Immature natural killer cell (primary cell): ENCODE results near the gene PCSK6. TPM values are rescaled to one million over a fixed set of nuclear protein-coding genes. Genes with fewer than 3 reads are reported as not detected.
"Not testable (repeated sequence)": the region's sequence is repeated elsewhere in the genome, so short reads cannot be mapped to it uniquely, and the experiment has no call there.

Experiments
- DNase-seq, 3 donors: peaks; one replicate each; pipeline ENCODE4 v3.0.0; 2022; ENCODE audit warnings: mixed read lengths in 1 of 3
- H3K27ac Mint-ChIP-seq, 6 donors: one replicate each; pipeline ENCODE4 v1.8.0; 2020; ENCODE audit warnings: mixed read lengths in 6 of 6, mild to moderate bottlenecking in 5 of 6, inconsistent platforms in 4 of 6, moderate library complexity in 3 of 6
- H3K27me3 Mint-ChIP-seq, 3 donors: one replicate each; pipeline ENCODE4 v1.8.0; 2020 to 2021; ENCODE audit warnings: low read depth in 3 of 3, mild to moderate bottlenecking in 3 of 3, mixed read lengths in 3 of 3, moderate library complexity in 3 of 3, inconsistent platforms in 1 of 3
- H3K36me3 Mint-ChIP-seq, 3 donors: one replicate each; pipeline ENCODE4 v1.8.0; 2020; ENCODE audit warnings: mixed read lengths in 3 of 3, inconsistent platforms in 2 of 3, mild to moderate bottlenecking in 2 of 3
- H3K4me1 Mint-ChIP-seq, 2 donors: one replicate each; pipeline ENCODE4 v1.8.0; 2020; ENCODE audit warnings: inconsistent platforms in 2 of 2, mild to moderate bottlenecking in 2 of 2, mixed read lengths in 2 of 2, moderate library complexity in 1 of 2
- H3K4me3 Mint-ChIP-seq, 5 donors: one replicate each; pipeline ENCODE4 v1.8.0; 2020; ENCODE audit warnings: mild to moderate bottlenecking in 5 of 5, mixed read lengths in 5 of 5, inconsistent platforms in 3 of 5, moderate library complexity in 3 of 5
- H3K9me3 Mint-ChIP-seq, 6 donors: one replicate each; pipeline ENCODE4 v1.8.0; 2020; ENCODE audit warnings: mild to moderate bottlenecking in 6 of 6, mixed read lengths in 6 of 6, inconsistent platforms in 4 of 6, moderate library complexity in 3 of 6
- polyA plus RNA-seq, 3 donors: library from polyadenylated mRNA; unstranded; fragments of 300-500 nt; fragmentation: Illumina TruSeq; gene quantifications; one replicate each; pipeline ENCODE4 v1.2.3, GENCODE V29; 2021

The PCSK6 gene
- polyA plus RNA-seq, 3 donors from 2014 or later: 1.7 to 3.0 TPM; not detected in 1

DNA sequence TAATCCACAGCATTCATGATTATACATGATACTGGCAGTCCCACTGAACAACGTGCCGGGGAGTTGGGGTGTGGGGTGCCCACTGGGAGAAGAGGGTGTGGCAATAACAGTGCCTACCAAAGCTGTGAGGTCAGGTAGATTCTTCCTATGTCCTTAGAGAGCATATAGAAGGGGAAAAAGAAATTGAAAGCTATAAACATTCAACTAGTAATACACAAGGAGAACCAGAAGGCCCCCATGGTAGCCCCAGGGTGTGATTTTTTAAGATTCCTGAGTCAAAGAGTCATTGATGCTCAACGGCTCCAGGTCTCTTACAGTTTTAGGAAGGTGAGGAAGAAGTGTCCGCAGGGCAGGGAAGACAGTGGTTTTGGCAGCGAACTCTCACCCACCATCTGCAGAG lies 25.8 kb downstream of the PCSK6 start:
- H3K27ac Mint-ChIP-seq, H3K4me3 Mint-ChIP-seq, DNase-seq, H3K4me1 Mint-ChIP-seq, H3K36me3 Mint-ChIP-seq, H3K9me3 Mint-ChIP-seq: not testable (repeated sequence)
- peaks cover 2 to 12% (median 6%) of the 10 kb centered on the region in 3 donors for H3K27me3 Mint-ChIP-seq

DNA sequence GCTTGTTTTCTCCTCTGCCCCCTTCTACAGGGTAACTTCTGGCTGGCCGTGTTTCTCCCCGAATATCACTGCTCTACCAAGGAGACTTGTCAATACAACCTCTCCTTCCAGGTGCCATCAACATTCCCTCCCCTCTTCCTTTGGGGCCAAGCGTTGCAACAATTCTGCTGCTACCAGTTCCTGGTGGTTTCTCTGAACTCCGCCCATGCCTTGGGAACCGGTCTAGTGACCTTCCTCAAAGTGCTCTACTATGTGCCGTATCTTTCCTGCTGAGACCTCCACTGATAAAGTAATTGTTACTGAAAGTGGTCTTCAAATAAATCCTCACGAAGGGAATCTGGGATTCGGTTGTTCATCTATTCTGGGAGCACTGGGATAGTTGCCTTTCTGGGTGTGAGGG lies 26.2 kb downstream of the PCSK6 start:
- peaks cover 0 to 3% (median 0%) of the 10 kb centered on the region in 6 donors for H3K9me3 Mint-ChIP-seq
- no peak overlapping the region for H3K27ac Mint-ChIP-seq
- peaks cover 2 to 12% (median 7%) of the 10 kb centered on the region in 3 donors for H3K27me3 Mint-ChIP-seq
- no peak overlapping the region for H3K4me3 Mint-ChIP-seq
- H3K36me3 Mint-ChIP-seq: peaks cover 0 to 4% (median 0%) of the 10 kb centered on the region in 3 donors
- DNase-seq: no peak
- H3K4me1 Mint-ChIP-seq: no peaks in the 10 kb centered on the region

- Mint-ChIP-seq H3K4me1 (no peaks in the 10 kb centered on the region), H3K9me3 (peaks cover 0 to 1% (median 0%) of the 10 kb centered on the region in 6 donors), H3K4me3 (no peak overlapping the region), H3K36me3 (peaks cover 0 to 4% (median 0%) of the 10 kb centered on the region in 3 donors), H3K27ac (no peak overlapping the region), H3K27me3 (peaks cover 2 to 9% (median 7%) of the 10 kb centered on the region in 3 donors)
- no peak for DNase-seq
Measured at GRCh38 chr15:101461097-101461496, 28.4 kb downstream of the PCSK6 start.

GRCh38 chr15:101459579-101460300 lies 29.8 kb downstream of the PCSK6 start:
- Mint-ChIP-seq H3K4me1 (no peaks in the 10 kb centered on the region), H3K36me3 (peaks cover 0 to 4% (median 0%) of the 10 kb centered on the region in 3 donors), H3K4me3 (no peak overlapping the region), H3K27ac (no peak overlapping the region), H3K9me3 (peaks cover 0 to 1% (median 0%) of the 10 kb centered on the region in 6 donors), H3K27me3 (peaks cover under 1 to 10% (median 7%) of the 10 kb centered on the region in 3 donors)
- no peak for DNase-seq

DNA sequence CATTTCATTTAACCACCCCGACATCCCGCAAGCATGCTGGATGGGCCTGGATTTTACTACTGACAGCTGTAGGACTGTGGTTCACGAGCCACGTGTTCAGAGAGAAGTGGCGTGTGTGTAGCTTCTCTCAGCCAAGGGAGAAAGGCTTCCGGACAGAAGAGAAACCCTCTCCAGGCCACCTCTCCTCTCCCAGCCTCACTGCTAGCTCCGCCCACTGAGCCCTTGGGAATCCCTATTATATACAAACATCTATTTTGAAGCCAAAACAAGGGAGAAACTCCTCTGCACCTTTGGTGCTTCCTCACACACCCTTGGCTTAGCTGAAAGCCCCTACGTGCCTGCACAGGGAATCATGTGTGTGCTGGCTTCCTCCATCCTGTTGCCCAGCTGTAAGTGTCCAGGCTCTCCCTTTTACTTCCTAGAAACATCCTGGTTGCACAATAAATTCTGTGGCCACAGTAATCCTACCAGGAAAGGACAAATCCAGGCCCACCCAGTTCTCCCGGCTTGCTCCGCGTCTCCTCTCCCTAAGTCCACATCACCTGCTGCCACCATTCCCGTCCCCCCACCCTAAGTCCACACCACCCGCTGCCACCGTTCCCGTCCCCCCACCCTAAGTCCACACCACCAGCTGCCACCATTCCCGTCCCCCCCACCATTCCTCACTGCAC lies 30.5 kb downstream of the PCSK6 start:
- DNase-seq: no peak
- H3K9me3 Mint-ChIP-seq: peaks cover 0 to 1% (median 0%) of the 10 kb centered on the region in 6 donors
- H3K4me3 Mint-ChIP-seq: no peak overlapping the region
- H3K36me3 Mint-ChIP-seq: peaks cover 0 to 4% (median 0%) of the 10 kb centered on the region in 3 donors
- no peaks in the 10 kb centered on the region for H3K4me1 Mint-ChIP-seq
- H3K27me3 Mint-ChIP-seq: peaks cover 0 to 10% (median 7%) of the 10 kb centered on the region in 3 donors
- no peak overlapping the region for H3K27ac Mint-ChIP-seq

GRCh38 chr15:101458158-101458900 lies 31.2 kb downstream of the PCSK6 start:
- no peak for DNase-seq
- Mint-ChIP-seq H3K36me3 (peaks cover 0 to under 1% (median 0%) of the 10 kb centered on the region in 3 donors), H3K27me3 (peaks cover 0 to 11% (median 9%) of the 10 kb centered on the region in 3 donors), H3K4me1 (no peaks in the 10 kb centered on the region), H3K27ac (no peak overlapping the region), H3K9me3 (peaks cover 0 to 1% (median 0%) of the 10 kb centered on the region in 6 donors), H3K4me3 (no peak overlapping the region)

DNA sequence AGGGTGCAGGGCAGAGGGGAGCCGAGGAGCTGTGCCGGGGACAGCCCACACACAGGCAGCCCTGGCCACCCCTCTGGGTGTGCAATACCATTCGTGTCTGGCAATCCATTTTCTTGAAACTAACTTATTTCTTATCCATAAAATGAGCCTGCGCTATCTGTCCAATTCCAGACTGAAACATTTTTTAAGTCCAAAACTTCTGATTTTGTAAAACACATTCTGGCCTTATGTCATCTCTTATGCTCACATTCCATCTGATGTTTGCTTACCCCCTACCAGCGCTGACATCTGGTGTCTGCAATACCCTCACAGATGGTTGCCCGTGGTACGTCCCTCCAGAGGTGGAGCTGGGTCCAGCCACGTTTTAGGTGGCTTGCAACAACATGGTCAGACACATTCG lies 31.8 kb downstream of the PCSK6 start:
- Mint-ChIP-seq H3K4me1 (no peaks in the 10 kb centered on the region), H3K27me3 (peaks cover 0 to 9% (median 7%) of the 10 kb centered on the region in 3 donors), H3K27ac (no peak overlapping the region), H3K4me3 (no peak overlapping the region), H3K9me3 (peaks cover 0 to 1% (median 0%) of the 10 kb centered on the region in 6 donors), H3K36me3 (no peaks in the 10 kb centered on the region)
- no peak for DNase-seq

- H3K27me3 Mint-ChIP-seq: peaks cover 0 to 17% (median 11%) of the 10 kb centered on the region in 3 donors
- H3K9me3 Mint-ChIP-seq: peaks cover 0 to 1% (median 0%) of the 10 kb centered on the region in 6 donors
- no peak overlapping the region for H3K4me3 Mint-ChIP-seq
- peaks cover 0 to 2% of the 10 kb centered on the region in 2 donors for H3K4me1 Mint-ChIP-seq
- no peak for DNase-seq
- no peaks in the 10 kb centered on the region for H3K36me3 Mint-ChIP-seq
- no peak overlapping the region for H3K27ac Mint-ChIP-seq
Measured at GRCh38 chr15:101456057-101456739, 33.3 kb downstream of the PCSK6 start.

DNA sequence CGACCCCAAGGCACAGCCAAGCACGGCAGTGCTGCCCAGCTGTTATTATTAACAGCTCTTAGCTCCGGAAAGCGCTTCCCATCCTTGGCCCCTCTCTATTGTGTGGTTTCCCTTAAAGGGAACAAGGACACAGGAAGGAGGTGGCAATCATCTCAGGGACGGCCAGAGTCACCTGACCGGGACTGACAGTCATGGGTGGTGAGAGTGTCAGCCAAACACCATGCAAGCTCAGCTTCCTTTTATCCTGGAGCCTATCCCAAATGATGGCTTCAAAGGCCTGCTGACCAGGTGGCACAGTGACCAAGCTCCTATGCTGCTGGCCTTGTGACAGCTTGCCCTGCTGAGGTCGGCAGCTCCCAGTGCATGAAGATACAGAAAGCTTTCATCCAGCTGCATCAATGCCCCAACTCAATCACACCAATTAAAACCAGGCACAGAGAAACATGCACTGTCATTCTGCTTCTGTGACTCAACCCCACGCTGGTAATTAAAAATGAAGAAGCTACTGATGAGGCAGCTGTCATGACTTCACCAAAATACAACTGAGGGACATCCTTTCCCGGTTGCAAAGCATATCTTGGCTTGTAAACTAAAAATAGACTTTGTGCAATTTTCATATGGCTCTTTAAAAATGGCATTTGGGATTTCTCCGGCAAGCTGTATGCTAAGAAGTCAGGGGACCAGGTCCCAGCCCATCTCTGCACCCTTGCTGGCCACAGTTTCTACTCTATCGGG lies 34.0 kb downstream of the PCSK6 start:
- H3K4me1 Mint-ChIP-seq: peaks cover 0 to 2% of the 10 kb centered on the region in 2 donors
- H3K9me3 Mint-ChIP-seq: peaks cover 0 to 1% (median 0%) of the 10 kb centered on the region in 6 donors
- H3K36me3 Mint-ChIP-seq: no peaks in the 10 kb centered on the region
- no peak overlapping the region for H3K4me3 Mint-ChIP-seq
- DNase-seq: no peak
- H3K27ac Mint-ChIP-seq: no peak overlapping the region
- H3K27me3 Mint-ChIP-seq: peaks cover 0 to 17% (median 13%) of the 10 kb centered on the region in 3 donors

GRCh38 chr15:101454781-101455180 lies 34.7 kb downstream of the PCSK6 start:
- H3K9me3 Mint-ChIP-seq, H3K36me3 Mint-ChIP-seq, H3K27ac Mint-ChIP-seq, DNase-seq, H3K4me1 Mint-ChIP-seq, H3K4me3 Mint-ChIP-seq: not testable (repeated sequence)
- H3K27me3 Mint-ChIP-seq: peaks cover 3 to 17% (median 16%) of the 10 kb centered on the region in 3 donors

- H3K4me3 Mint-ChIP-seq: no peak overlapping the region
- peaks cover 0 to 1% (median 0%) of the 10 kb centered on the region in 6 donors for H3K9me3 Mint-ChIP-seq
- H3K36me3 Mint-ChIP-seq: no peaks in the 10 kb centered on the region
- H3K27me3 Mint-ChIP-seq: peaks cover 3 to 17% (median 16%) of the 10 kb centered on the region in 3 donors
- no peak for DNase-seq
- peaks cover 0 to 2% of the 10 kb centered on the region in 2 donors for H3K4me1 Mint-ChIP-seq
- H3K27ac Mint-ChIP-seq: no peak overlapping the region
Measured at GRCh38 chr15:101454365-101454764, 35.1 kb downstream of the PCSK6 start.

- no peak overlapping the region for H3K4me3 Mint-ChIP-seq
- H3K4me1 Mint-ChIP-seq: peaks cover 0 to 2% of the 10 kb centered on the region in 2 donors
- no peaks in the 10 kb centered on the region for H3K9me3 Mint-ChIP-seq
- no peak for DNase-seq
- H3K27ac Mint-ChIP-seq: no peak overlapping the region
- peaks cover 3 to 16% (median 12%) of the 10 kb centered on the region in 3 donors for H3K27me3 Mint-ChIP-seq
- no peaks in the 10 kb centered on the region for H3K36me3 Mint-ChIP-seq
Measured at GRCh38 chr15:101453123-101454120, 36.1 kb downstream of the PCSK6 start.
